Measurements from ENCODE around the gene CUL4A. TPM values are rescaled to one million over a fixed set of nuclear protein-coding genes. Genes with fewer than 3 reads are reported as not detected.
"Not testable (repeated sequence)": the region's sequence is repeated elsewhere in the genome, so short reads cannot be mapped to it uniquely, and the experiment has no call there.

The CUL4A gene
- total RNA-seq, 3 donors from 2014 or later (not counting 1 experiment from before 2014, with no cell fraction given), result 56.3 to 97.8 (median 97.7) TPM

- H3K4me1 ChIP-seq (ENCODE audit: control insufficient read depth, insufficient read depth, low read length), result peaks cover 3% of the 10 kb centered on the region
- H3K4me3 Mint-ChIP-seq, result no peak overlapping the region
- H3K36me3 Mint-ChIP-seq, result peaks cover 7% of the 10 kb centered on the region
- no peak overlapping the region for H3K4me3 ChIP-seq (ENCODE audit: low read length)
- H3K36me3 ChIP-seq (ENCODE audit: control insufficient read depth, insufficient read depth, low read length), result peaks cover 27% of the 10 kb centered on the region
- H3K27ac ChIP-seq (ENCODE audit: low read length), result no peak overlapping the region
- no peak for DNase-seq
- no peaks in the 10 kb centered on the region for H3K27me3 Mint-ChIP-seq (ENCODE audit: low read depth in 2 of 2)
- H3K9me3 ChIP-seq (ENCODE audit: control insufficient read depth, insufficient read depth, low read length), result no peaks in the 10 kb centered on the region
- H3K27ac Mint-ChIP-seq, result no peak overlapping the region
- H3K9me3 Mint-ChIP-seq, result no peaks in the 10 kb centered on the region
- H3K27me3 ChIP-seq (ENCODE audit: control insufficient read depth, insufficient read depth, low read length), result no peaks in the 10 kb centered on the region
- TF ChIP-seq CTCF (IDR thresholded peaks at IDR 0.05), result no peak
- intact Hi-C loops (cut with micrococcal nuclease), result no loop called here
- peaks cover 24 to 30% of the 10 kb centered on the region in 2 donors for H3K4me1 Mint-ChIP-seq
- ATAC-seq, result no peak
These were observed 98.1 kb downstream of the CUL4A start for GRCh38 chr13:113307491-113307890.

- ATAC-seq (no peak), DNase-seq (no peak)
- no peak overlapping the region for H3K4me3 ChIP-seq (ENCODE audit: low read length)
- H3K27ac ChIP-seq (ENCODE audit: low read length), result no peak overlapping the region
- 97% methylated on average over 5 of the region's 6 CpGs for WGBS (ENCODE audit: insufficient coverage)
- H3K9me3 ChIP-seq (ENCODE audit: control insufficient read depth, insufficient read depth, low read length), result no peaks in the 10 kb centered on the region
- H3K27me3 ChIP-seq (ENCODE audit: control insufficient read depth, insufficient read depth, low read length), result no peaks in the 10 kb centered on the region
- Mint-ChIP-seq H3K36me3 (peaks cover 7% of the 10 kb centered on the region), H3K4me3 (no peak overlapping the region), H3K4me1 (peaks cover 18 to 32% of the 10 kb centered on the region in 2 donors), H3K9me3 (no peaks in the 10 kb centered on the region), H3K27me3 (ENCODE audit: low read depth in 2 of 2) (no peaks in the 10 kb centered on the region), H3K27ac (no peak overlapping the region)
- intact Hi-C loops (cut with micrococcal nuclease), result no loop called here
- TF ChIP-seq CTCF (IDR thresholded peaks at IDR 0.05), result no peak
- H3K4me1 ChIP-seq (ENCODE audit: control insufficient read depth, insufficient read depth, low read length), result no peaks in the 10 kb centered on the region
- peaks cover 35% of the 10 kb centered on the region for H3K36me3 ChIP-seq (ENCODE audit: control insufficient read depth, insufficient read depth, low read length)
These were observed 100.1 kb downstream of the CUL4A start for GRCh38 chr13:113309473-113309872.

- H3K4me1 Mint-ChIP-seq, result peaks cover 22 to 26% of the 10 kb centered on the region in 2 donors
- H3K9me3 Mint-ChIP-seq; DNase-seq; H3K27ac ChIP-seq (ENCODE audit: low read length); H3K9me3 ChIP-seq (ENCODE audit: control insufficient read depth, insufficient read depth, low read length); H3K4me3 Mint-ChIP-seq; H3K4me3 ChIP-seq (ENCODE audit: low read length); ATAC-seq; H3K36me3 Mint-ChIP-seq; H3K27ac Mint-ChIP-seq; H3K27me3 ChIP-seq (ENCODE audit: control insufficient read depth, insufficient read depth, low read length); H3K27me3 Mint-ChIP-seq (ENCODE audit: low read depth in 2 of 2); intact Hi-C loops (cut with micrococcal nuclease); H3K4me1 ChIP-seq (ENCODE audit: control insufficient read depth, insufficient read depth, low read length): not testable (repeated sequence)
- peaks cover 39% of the 10 kb centered on the region for H3K36me3 ChIP-seq (ENCODE audit: control insufficient read depth, insufficient read depth, low read length)
- WGBS (ENCODE audit: insufficient coverage), result 98% methylated on average over 19 of the region's 20 CpGs
These were observed 104.7 kb downstream of the CUL4A start for GRCh38 chr13:113314112-113314511.

GRCh38 chr13:113314895-113315470 is 105.6 kb downstream of the CUL4A start:
- Mint-ChIP-seq H3K4me1 (peaks cover 22 to 26% of the 10 kb centered on the region in 2 donors), H3K4me3 (peak overlapping the region; percentile 10), H3K27ac (peak overlapping the region; percentile 43 to 51)
- H3K27ac ChIP-seq (ENCODE audit: low read length); intact Hi-C loops (cut with micrococcal nuclease); H3K4me1 ChIP-seq (ENCODE audit: control insufficient read depth, insufficient read depth, low read length); H3K36me3 Mint-ChIP-seq; H3K27me3 Mint-ChIP-seq (ENCODE audit: low read depth in 2 of 2); H3K27me3 ChIP-seq (ENCODE audit: control insufficient read depth, insufficient read depth, low read length); H3K9me3 ChIP-seq (ENCODE audit: control insufficient read depth, insufficient read depth, low read length); DNase-seq; H3K4me3 ChIP-seq (ENCODE audit: low read length); H3K9me3 Mint-ChIP-seq; ATAC-seq: not testable (repeated sequence)
- WGBS (ENCODE audit: insufficient coverage), result 94% methylated on average over 23 of the region's 23 CpGs
- H3K36me3 ChIP-seq (ENCODE audit: control insufficient read depth, insufficient read depth, low read length), result peaks cover 42% of the 10 kb centered on the region

Data from natural killer cell (primary cell).